Stomach smooth muscle (tissue), 2 donors: Measurements from ENCODE around the gene NDUFAF7.
"Not testable (repeated sequence)": the region's sequence is repeated elsewhere in the genome, so short reads cannot be mapped to it uniquely, and the experiment has no call there.

Source experiments
- H3K27ac ChIP-seq: one replicate; pipeline ENCODE4 v1.7.0; 2013; ENCODE audit warnings: mild to moderate bottlenecking, low read length, inconsistent platforms
- H3K27me3 ChIP-seq, 2 donors: one replicate each; pipeline ENCODE4 v1.7.0; 2013; ENCODE audit warnings: low read length in 2 of 2; ENCODE audit not compliant: insufficient read depth in 2 of 2, control insufficient read depth in 1 of 2
- H3K36me3 ChIP-seq, 2 donors: one replicate each; pipeline ENCODE4 v1.7.0; 2013; ENCODE audit warnings: low read length in 2 of 2; ENCODE audit not compliant: control insufficient read depth in 2 of 2, insufficient read depth in 2 of 2
- H3K4me1 ChIP-seq: one replicate; pipeline ENCODE4 v1.7.0; 2013; ENCODE audit warnings: low read length; ENCODE audit not compliant: control insufficient read depth, insufficient read depth
- H3K4me3 ChIP-seq, 2 donors: one replicate each; pipeline ENCODE4 v1.7.0; 2013; ENCODE audit warnings: low read length in 2 of 2
- H3K9ac ChIP-seq, 2 donors: one replicate each; pipeline ENCODE4 v1.7.0; 2013; ENCODE audit warnings: low read length in 2 of 2, mild to moderate bottlenecking in 1 of 2
- H3K9me3 ChIP-seq, 2 donors: one replicate each; pipeline ENCODE4 v1.7.0; 2013; ENCODE audit warnings: low read length in 2 of 2; ENCODE audit not compliant: control insufficient read depth in 2 of 2
- donor health status: healthy.
- donor health status: Pancreatic carcinoma.

NDUFAF7 gene

GRCh38 chr2:37281916-37282315 is 50.5 kb downstream of the NDUFAF7 start:
- Histone ChIP-seq H3K36me3 (peaks cover 9 to 18% of the 10 kb centered on the region in 2 donors), H3K27me3 (no peaks in the 10 kb centered on the region), H3K9me3 (no peaks in the 10 kb centered on the region), H3K27ac (no peak overlapping the region), H3K9ac (no peak overlapping the region), H3K4me3 (no peak overlapping the region), H3K4me1 (no peaks in the 10 kb centered on the region)

- Histone ChIP-seq H3K27ac (no peak overlapping the region), H3K36me3 (peaks cover 9 to 19% of the 10 kb centered on the region in 2 donors), H3K9ac (no peak overlapping the region), H3K4me1 (no peaks in the 10 kb centered on the region), H3K9me3 (no peaks in the 10 kb centered on the region), H3K27me3 (no peaks in the 10 kb centered on the region), H3K4me3 (no peak overlapping the region)
These were observed 51.3 kb downstream of the NDUFAF7 start for GRCh38 chr2:37282746-37283145.

GRCh38 chr2:37283207-37283606 is 51.7 kb downstream of the NDUFAF7 start:
- Histone ChIP-seq H3K9ac (no peak overlapping the region), H3K4me1 (no peaks in the 10 kb centered on the region), H3K4me3 (no peak overlapping the region), H3K27me3 (no peaks in the 10 kb centered on the region), H3K36me3 (peaks cover 8 to 24% of the 10 kb centered on the region in 2 donors), H3K9me3 (no peaks in the 10 kb centered on the region), H3K27ac (no peak overlapping the region)

- H3K27ac ChIP-seq = no peak overlapping the region
- no peak overlapping the region for H3K9ac ChIP-seq
- H3K9me3 ChIP-seq = no peaks in the 10 kb centered on the region
- H3K36me3 ChIP-seq = peaks cover 5 to 26% of the 10 kb centered on the region in 2 donors
- no peak overlapping the region for H3K4me3 ChIP-seq
- H3K27me3 ChIP-seq = no peaks in the 10 kb centered on the region
- H3K4me1 ChIP-seq = no peaks in the 10 kb centered on the region
These were observed 52.9 kb downstream of the NDUFAF7 start for GRCh38 chr2:37284381-37284780.

GRCh38 chr2:37287966-37288365 is 56.5 kb downstream of the NDUFAF7 start:
- no peaks in the 10 kb centered on the region for H3K4me1 ChIP-seq
- no peaks in the 10 kb centered on the region for H3K9me3 ChIP-seq
- no peak overlapping the region for H3K4me3 ChIP-seq
- H3K36me3 ChIP-seq = peaks cover 4 to 19% of the 10 kb centered on the region in 2 donors
- no peaks in the 10 kb centered on the region for H3K27me3 ChIP-seq
- H3K27ac ChIP-seq = no peak overlapping the region
- no peak overlapping the region for H3K9ac ChIP-seq

GRCh38 chr2:37291680-37292079 is 60.2 kb downstream of the NDUFAF7 start:
- Histone ChIP-seq H3K36me3 (peaks cover 4 to 16% of the 10 kb centered on the region in 2 donors), H3K9me3 (no peaks in the 10 kb centered on the region), H3K4me1 (no peaks in the 10 kb centered on the region), H3K9ac (no peak overlapping the region), H3K4me3 (no peak overlapping the region), H3K27ac (no peak overlapping the region), H3K27me3 (no peaks in the 10 kb centered on the region)

GRCh38 chr2:37294858-37295257 is 63.4 kb downstream of the NDUFAF7 start:
- not testable (repeated sequence) for H3K36me3 ChIP-seq, H3K4me1 ChIP-seq, H3K9ac ChIP-seq, H3K9me3 ChIP-seq, H3K27ac ChIP-seq, H3K27me3 ChIP-seq, H3K4me3 ChIP-seq

- H3K36me3 ChIP-seq = peaks cover 0 to 2% of the 10 kb centered on the region in 2 donors
- no peak overlapping the region for H3K9ac ChIP-seq
- no peak overlapping the region for H3K27ac ChIP-seq
- no peaks in the 10 kb centered on the region for H3K9me3 ChIP-seq
- no peaks in the 10 kb centered on the region for H3K4me1 ChIP-seq
- no peaks in the 10 kb centered on the region for H3K27me3 ChIP-seq
- no peak overlapping the region for H3K4me3 ChIP-seq
These were observed 64.1 kb downstream of the NDUFAF7 start for GRCh38 chr2:37295469-37296073.

- H3K9me3 ChIP-seq = no peaks in the 10 kb centered on the region
- H3K27ac ChIP-seq = no peak overlapping the region
- H3K4me1 ChIP-seq = no peaks in the 10 kb centered on the region
- no peak overlapping the region for H3K9ac ChIP-seq
- H3K36me3 ChIP-seq = no peaks in the 10 kb centered on the region
- H3K4me3 ChIP-seq = no peak overlapping the region
- H3K27me3 ChIP-seq = no peaks in the 10 kb centered on the region
These were observed 66.2 kb downstream of the NDUFAF7 start for GRCh38 chr2:37297632-37298031.
